ENCODE data around the gene PROSER2.

The PROSER2 gene

GRCh38 chr10:11870900-11871400, 47.8 kb downstream of the PROSER2 start:
- H3K36me3 ChIP-seq (ENCODE audit: control insufficient read depth in 5 of 5, insufficient read depth in 5 of 5, low read length in 5 of 5) = peaks cover 0 to 3% (median 0%) of the 10 kb centered on the region in 5 donors
- H3K4me1 ChIP-seq (ENCODE audit: control insufficient read depth in 5 of 5, insufficient read depth in 5 of 5, low read length in 5 of 5) = peaks cover 2 to 21% (median 17%) of the 10 kb centered on the region in 5 donors
- H3K27me3 ChIP-seq (ENCODE audit: control insufficient read depth in 5 of 5, insufficient read depth in 4 of 5, low read length in 5 of 5) = no peaks in the 10 kb centered on the region
- H3K4me3 ChIP-seq (ENCODE audit: low read depth in 1 of 5, low read length in 5 of 5) = no peak overlapping the region
- H3K9ac ChIP-seq (ENCODE audit: low read length in 5 of 5) = no peak overlapping the region
- H3K9me3 ChIP-seq (ENCODE audit: control insufficient read depth in 5 of 5, low read length in 5 of 5) = no peaks in the 10 kb centered on the region
- H3K27ac ChIP-seq (ENCODE audit: low read depth, low read length) = no peak overlapping the region

GRCh38 chr10:11871466-11871865, 48.3 kb downstream of the PROSER2 start:
- Histone ChIP-seq H3K4me1 (ENCODE audit: control insufficient read depth in 5 of 5, insufficient read depth in 5 of 5, low read length in 5 of 5) (peaks cover 2 to 22% (median 21%) of the 10 kb centered on the region in 5 donors), H3K36me3 (ENCODE audit: control insufficient read depth in 5 of 5, insufficient read depth in 5 of 5, low read length in 5 of 5) (peaks cover 0 to 3% (median 0%) of the 10 kb centered on the region in 5 donors), H3K27ac (ENCODE audit: low read depth, low read length) (no peak overlapping the region), H3K4me3 (ENCODE audit: low read depth in 1 of 5, low read length in 5 of 5) (no peak overlapping the region), H3K9ac (ENCODE audit: low read length in 5 of 5) (no peak overlapping the region), H3K27me3 (ENCODE audit: control insufficient read depth in 5 of 5, insufficient read depth in 4 of 5, low read length in 5 of 5) (no peaks in the 10 kb centered on the region), H3K9me3 (ENCODE audit: control insufficient read depth in 5 of 5, low read length in 5 of 5) (no peaks in the 10 kb centered on the region)

GRCh38 chr10:11874568-11875493, 51.7 kb downstream of the PROSER2 start:
- H3K36me3 ChIP-seq (ENCODE audit: control insufficient read depth in 5 of 5, insufficient read depth in 5 of 5, low read length in 5 of 5) = no peaks in the 10 kb centered on the region
- H3K4me3 ChIP-seq (ENCODE audit: low read depth in 1 of 5, low read length in 5 of 5) = no peak overlapping the region
- H3K27ac ChIP-seq (ENCODE audit: low read depth, low read length) = no peak overlapping the region
- H3K9ac ChIP-seq (ENCODE audit: low read length in 5 of 5) = peak overlapping the region in 1 of 5 donors; percentile 17
- no peaks in the 10 kb centered on the region for H3K27me3 ChIP-seq (ENCODE audit: control insufficient read depth in 5 of 5, insufficient read depth in 4 of 5, low read length in 5 of 5)
- peaks cover 2 to 22% (median 21%) of the 10 kb centered on the region in 5 donors for H3K4me1 ChIP-seq (ENCODE audit: control insufficient read depth in 5 of 5, insufficient read depth in 5 of 5, low read length in 5 of 5)
- H3K9me3 ChIP-seq (ENCODE audit: control insufficient read depth in 5 of 5, low read length in 5 of 5) = no peaks in the 10 kb centered on the region

- Histone ChIP-seq H3K4me1 (ENCODE audit: control insufficient read depth in 5 of 5, insufficient read depth in 5 of 5, low read length in 5 of 5) (peaks cover 2 to 21% (median 18%) of the 10 kb centered on the region in 5 donors), H3K9me3 (ENCODE audit: control insufficient read depth in 5 of 5, low read length in 5 of 5) (no peaks in the 10 kb centered on the region), H3K9ac (ENCODE audit: low read length in 5 of 5) (peak overlapping the region in 1 of 5 donors; percentile 17), H3K36me3 (ENCODE audit: control insufficient read depth in 5 of 5, insufficient read depth in 5 of 5, low read length in 5 of 5) (no peaks in the 10 kb centered on the region), H3K27ac (ENCODE audit: low read depth, low read length) (no peak overlapping the region), H3K4me3 (ENCODE audit: low read depth in 1 of 5, low read length in 5 of 5) (no peak overlapping the region), H3K27me3 (ENCODE audit: control insufficient read depth in 5 of 5, insufficient read depth in 4 of 5, low read length in 5 of 5) (no peaks in the 10 kb centered on the region)
Observed at GRCh38 chr10:11875494-11876281, 52.5 kb downstream of the PROSER2 start.

GRCh38 chr10:11876324-11876723, 53.2 kb downstream of the PROSER2 start:
- no peak overlapping the region for H3K27ac ChIP-seq (ENCODE audit: low read depth, low read length)
- H3K36me3 ChIP-seq (ENCODE audit: control insufficient read depth in 5 of 5, insufficient read depth in 5 of 5, low read length in 5 of 5) = no peaks in the 10 kb centered on the region
- H3K4me3 ChIP-seq (ENCODE audit: low read depth in 1 of 5, low read length in 5 of 5) = no peak overlapping the region
- H3K4me1 ChIP-seq (ENCODE audit: control insufficient read depth in 5 of 5, insufficient read depth in 5 of 5, low read length in 5 of 5) = peaks cover 2 to 21% (median 18%) of the 10 kb centered on the region in 5 donors
- no peaks in the 10 kb centered on the region for H3K9me3 ChIP-seq (ENCODE audit: control insufficient read depth in 5 of 5, low read length in 5 of 5)
- H3K27me3 ChIP-seq (ENCODE audit: control insufficient read depth in 5 of 5, insufficient read depth in 4 of 5, low read length in 5 of 5) = no peaks in the 10 kb centered on the region
- H3K9ac ChIP-seq (ENCODE audit: low read length in 5 of 5) = no peak overlapping the region

GRCh38 chr10:11876805-11877590, 53.8 kb downstream of the PROSER2 start:
- Histone ChIP-seq H3K4me3 (ENCODE audit: low read depth in 1 of 5, low read length in 5 of 5) (no peak overlapping the region), H3K36me3 (ENCODE audit: control insufficient read depth in 5 of 5, insufficient read depth in 5 of 5, low read length in 5 of 5) (no peaks in the 10 kb centered on the region), H3K27me3 (ENCODE audit: control insufficient read depth in 5 of 5, insufficient read depth in 4 of 5, low read length in 5 of 5) (no peaks in the 10 kb centered on the region), H3K4me1 (ENCODE audit: control insufficient read depth in 5 of 5, insufficient read depth in 5 of 5, low read length in 5 of 5) (peaks cover 2 to 21% (median 18%) of the 10 kb centered on the region in 5 donors), H3K9me3 (ENCODE audit: control insufficient read depth in 5 of 5, low read length in 5 of 5) (no peaks in the 10 kb centered on the region), H3K27ac (ENCODE audit: low read depth, low read length) (no peak overlapping the region), H3K9ac (ENCODE audit: low read length in 5 of 5) (no peak overlapping the region)

GRCh38 chr10:11877591-11877905, 54.4 kb downstream of the PROSER2 start:
- Histone ChIP-seq H3K4me3 (ENCODE audit: low read depth in 1 of 5, low read length in 5 of 5) (no peak overlapping the region), H3K9ac (ENCODE audit: low read length in 5 of 5) (no peak overlapping the region), H3K27ac (ENCODE audit: low read depth, low read length) (no peak overlapping the region), H3K27me3 (ENCODE audit: control insufficient read depth in 5 of 5, insufficient read depth in 4 of 5, low read length in 5 of 5) (no peaks in the 10 kb centered on the region), H3K4me1 (ENCODE audit: control insufficient read depth in 5 of 5, insufficient read depth in 5 of 5, low read length in 5 of 5) (peaks cover 2 to 21% (median 18%) of the 10 kb centered on the region in 5 donors), H3K36me3 (ENCODE audit: control insufficient read depth in 5 of 5, insufficient read depth in 5 of 5, low read length in 5 of 5) (no peaks in the 10 kb centered on the region), H3K9me3 (ENCODE audit: control insufficient read depth in 5 of 5, low read length in 5 of 5) (no peaks in the 10 kb centered on the region)

GRCh38 chr10:11878776-11879175, 55.6 kb downstream of the PROSER2 start:
- Histone ChIP-seq H3K9ac (ENCODE audit: low read length in 5 of 5) (no peak overlapping the region), H3K27me3 (ENCODE audit: control insufficient read depth in 5 of 5, insufficient read depth in 4 of 5, low read length in 5 of 5) (no peaks in the 10 kb centered on the region), H3K27ac (ENCODE audit: low read depth, low read length) (no peak overlapping the region), H3K4me1 (ENCODE audit: control insufficient read depth in 5 of 5, insufficient read depth in 5 of 5, low read length in 5 of 5) (peaks cover 2 to 21% (median 18%) of the 10 kb centered on the region in 5 donors), H3K9me3 (ENCODE audit: control insufficient read depth in 5 of 5, low read length in 5 of 5) (no peaks in the 10 kb centered on the region), H3K36me3 (ENCODE audit: control insufficient read depth in 5 of 5, insufficient read depth in 5 of 5, low read length in 5 of 5) (no peaks in the 10 kb centered on the region), H3K4me3 (ENCODE audit: low read depth in 1 of 5, low read length in 5 of 5) (no peak overlapping the region)

- H3K36me3 ChIP-seq (ENCODE audit: control insufficient read depth in 5 of 5, insufficient read depth in 5 of 5, low read length in 5 of 5) = no peaks in the 10 kb centered on the region
- no peak overlapping the region for H3K4me3 ChIP-seq (ENCODE audit: low read depth in 1 of 5, low read length in 5 of 5)
- H3K4me1 ChIP-seq (ENCODE audit: control insufficient read depth in 5 of 5, insufficient read depth in 5 of 5, low read length in 5 of 5) = peaks cover 2 to 19% (median 16%) of the 10 kb centered on the region in 5 donors
- H3K9me3 ChIP-seq (ENCODE audit: control insufficient read depth in 5 of 5, low read length in 5 of 5) = no peaks in the 10 kb centered on the region
- H3K27me3 ChIP-seq (ENCODE audit: control insufficient read depth in 5 of 5, insufficient read depth in 4 of 5, low read length in 5 of 5) = no peaks in the 10 kb centered on the region
- H3K9ac ChIP-seq (ENCODE audit: low read length in 5 of 5) = no peak overlapping the region
- H3K27ac ChIP-seq (ENCODE audit: low read depth, low read length) = no peak overlapping the region
Observed at GRCh38 chr10:11879387-11880094, 56.4 kb downstream of the PROSER2 start.

Measured in subcutaneous abdominal adipose tissue (tissue), 5 donors.